BE2C (cell line): ENCODE data around the gene USP7.

Experiments used
- DNase-seq: peaks from one replicate; pipeline ENCODE4 v3.0.0-alpha.2; 2020
- H3K27me3 ChIP-seq: fragments of 250-450 bp; sonication (Bioruptor Pico); 2 replicates; pipeline ENCODE4 v1.5.1; 2020; ENCODE audit warnings: mild to moderate bottlenecking
- H3K36me3 ChIP-seq: fragments of 250-450 bp; sonication (Bioruptor Pico); 2 replicates; pipeline ENCODE4 v1.5.1; 2020; ENCODE audit warnings: mild to moderate bottlenecking
- H3K4me1 ChIP-seq: fragments of 250-450 bp; sonication (Bioruptor Pico); 2 replicates; pipeline ENCODE4 v1.5.1; 2020
- H3K4me3 ChIP-seq: 2 replicates; pipeline ENCODE4 v1.5.1; 2011; ENCODE audit warnings: low read depth, low read length
- H3K9me3 ChIP-seq: fragments of 250-450 bp; sonication (Bioruptor Pico); 2 replicates; pipeline ENCODE4 v1.5.1; 2020
- CTCF ChIP-seq: IDR thresholded peaks from 2 replicates; pipeline ENCODE4 v1.5.1; 2012; ENCODE audit warnings: mild to moderate bottlenecking, low read depth, low read length

Gene USP7

GRCh38 chr16:9007177-9007794 lies 43.6 kb upstream of the USP7 start:
- no peaks in the 10 kb centered on the region for H3K27me3 ChIP-seq
- H3K9me3 ChIP-seq = no peaks in the 10 kb centered on the region
- no peaks in the 10 kb centered on the region for H3K4me1 ChIP-seq
- H3K4me3 ChIP-seq = no peak overlapping the region
- peak; percentile 26 for DNase-seq
- no peaks in the 10 kb centered on the region for H3K36me3 ChIP-seq
- TF ChIP-seq CTCF = no peak

- TF ChIP-seq CTCF = no peak
- Histone ChIP-seq H3K4me3 (no peak overlapping the region), H3K27me3 (no peaks in the 10 kb centered on the region), H3K36me3 (no peaks in the 10 kb centered on the region), H3K9me3 (no peaks in the 10 kb centered on the region), H3K4me1 (no peaks in the 10 kb centered on the region)
- DNase-seq = no peak
These were observed 40.5 kb upstream of the USP7 start for GRCh38 chr16:9004183-9004582.

- Histone ChIP-seq H3K36me3 (no peaks in the 10 kb centered on the region), H3K4me1 (no peaks in the 10 kb centered on the region), H3K9me3 (no peaks in the 10 kb centered on the region), H3K27me3 (no peaks in the 10 kb centered on the region), H3K4me3 (no peak overlapping the region)
- no peak for TF ChIP-seq CTCF
- no peak for DNase-seq
These were observed 40.1 kb upstream of the USP7 start for GRCh38 chr16:9003763-9004162.

- Histone ChIP-seq H3K4me1 (no peaks in the 10 kb centered on the region), H3K4me3 (no peak overlapping the region), H3K9me3 (no peaks in the 10 kb centered on the region), H3K36me3 (no peaks in the 10 kb centered on the region), H3K27me3 (no peaks in the 10 kb centered on the region)
- no peak for DNase-seq
- no peak for TF ChIP-seq CTCF
These were observed 39.6 kb upstream of the USP7 start for GRCh38 chr16:9003322-9003721.

GRCh38 chr16:9002042-9002441 lies 38.3 kb upstream of the USP7 start:
- Histone ChIP-seq H3K9me3 (no peaks in the 10 kb centered on the region), H3K27me3 (no peaks in the 10 kb centered on the region), H3K4me3 (no peak overlapping the region), H3K36me3 (no peaks in the 10 kb centered on the region), H3K4me1 (no peaks in the 10 kb centered on the region)
- no peak for TF ChIP-seq CTCF
- no peak for DNase-seq

GRCh38 chr16:9000664-9001063 lies 37.0 kb upstream of the USP7 start:
- no peak overlapping the region for H3K4me3 ChIP-seq
- no peaks in the 10 kb centered on the region for H3K36me3 ChIP-seq
- no peaks in the 10 kb centered on the region for H3K4me1 ChIP-seq
- H3K27me3 ChIP-seq = no peaks in the 10 kb centered on the region
- no peak for DNase-seq
- no peak for TF ChIP-seq CTCF
- no peaks in the 10 kb centered on the region for H3K9me3 ChIP-seq
